ENCODE measurements around the gene HOXA7.

Gene HOXA7

GRCh38 chr7:27130540-27131389 lies 25.7 kb downstream of the HOXA7 start, which contains the start of gene HOXA4:
HOXA4 (minus strand) TSS chr7:27130757; CDS start chr7:27130733, 24 bp downstream.
- DNase-seq = peak; percentile 23

GRCh38 chr7:27129729-27130539 lies 26.5 kb downstream of the HOXA7 start:
- DNase-seq = no peak

GRCh38 chr7:27128776-27129728 lies 27.4 kb downstream of the HOXA7 start:
- no peak for DNase-seq

- DNase-seq = no peak
Observed at GRCh38 chr7:27128034-27128433, 28.4 kb downstream of the HOXA7 start.

- DNase-seq = no peak
Observed at GRCh38 chr7:27126596-27127327, 29.7 kb downstream of the HOXA7 start.

GRCh38 chr7:27125986-27126394 lies 30.5 kb downstream of the HOXA7 start:
- no peak for DNase-seq

GRCh38 chr7:27124902-27125689 lies 31.4 kb downstream of the HOXA7 start:
- DNase-seq = no peak

GRCh38 chr7:27124096-27124901 lies 32.2 kb downstream of the HOXA7 start:
- no peak for DNase-seq

- DNase-seq = no peak
Observed at GRCh38 chr7:27123477-27124053, 32.9 kb downstream of the HOXA7 start.

GRCh38 chr7:27123007-27123476 lies 33.4 kb downstream of the HOXA7 start:
- no peak for DNase-seq

GRCh38 chr7:27122077-27122910 lies 34.2 kb downstream of the HOXA7 start:
- no peak for DNase-seq

- no peak for DNase-seq
Observed at GRCh38 chr7:27121684-27122076, 34.8 kb downstream of the HOXA7 start.

- DNase-seq = no peak
Observed at GRCh38 chr7:27119412-27119911, 37.0 kb downstream of the HOXA7 start.

GRCh38 chr7:27118580-27118979 lies 37.9 kb downstream of the HOXA7 start:
- DNase-seq = no peak

GRCh38 chr7:27117887-27118491 lies 38.5 kb downstream of the HOXA7 start:
- DNase-seq = no peak

- no peak for DNase-seq
Observed at GRCh38 chr7:27116962-27117886, 39.3 kb downstream of the HOXA7 start.
